CD14-positive monocyte (primary cell): Measurements from ENCODE around the gene ZNF76. TPM values are rescaled to one million over a fixed set of nuclear protein-coding genes. Genes with fewer than 3 reads are reported as not detected.
A peak's percentile ranks its signal among the peaks of the same experiment; 100 is the strongest.

Experiments used
- DNase-seq, 3 donors: peaks; one replicate each; pipeline ENCODE4 v3.0.0-alpha.2; 2011 to 2022
- H2AFZ ChIP-seq: 2 replicates; pipeline ENCODE4 v1.6.0; 2012; ENCODE audit warnings: mild to moderate bottlenecking, low read depth, low read length, inconsistent platforms; ENCODE audit not compliant: insufficient read depth, poor library complexity, severe bottlenecking
- H3K27ac ChIP-seq, 2 donors: 1 replicate in 1 of 2; 2 replicates in 1 of 2; pipeline ENCODE4 v1.5.1; 2012 to 2013; ENCODE audit warnings: low read length in 2 of 2, control low read depth in 1 of 2, inconsistent platforms in 1 of 2, low read depth in 1 of 2, mild to moderate bottlenecking in 1 of 2
- H3K27me3 ChIP-seq, 2 donors: one replicate each; pipeline versions ENCODE4 v1.6.0 to v1.6.1; 2011 to 2013; ENCODE audit warnings: low read length in 2 of 2; ENCODE audit not compliant: control insufficient read depth in 2 of 2, insufficient read depth in 2 of 2
- H3K36me3 ChIP-seq, 2 donors: replicated peaks in 1 of 2; 1 replicate in 1 of 2; 2 replicates in 1 of 2; pipeline versions ENCODE4 v1.5.1 to v1.6.1; 2012 to 2013; ENCODE audit warnings: low read length in 2 of 2, control low read depth in 1 of 2, inconsistent platforms in 1 of 2, mild to moderate bottlenecking in 1 of 2; ENCODE audit not compliant: insufficient read depth in 2 of 2, control insufficient read depth in 1 of 2
- H3K4me1 ChIP-seq, 2 donors: 1 replicate in 1 of 2; 2 replicates in 1 of 2; pipeline versions ENCODE4 v1.5.1 to v1.6.1; 2012 to 2013; ENCODE audit warnings: low read length in 2 of 2, control low read depth in 1 of 2, inconsistent platforms in 1 of 2, mild to moderate bottlenecking in 1 of 2, moderate library complexity in 1 of 2; ENCODE audit not compliant: insufficient read depth in 2 of 2, control insufficient read depth in 1 of 2
- H3K4me2 ChIP-seq: replicated peaks from 2 replicates; pipeline ENCODE3; 2012; ENCODE audit warnings: low read length, moderate library complexity, mild to moderate bottlenecking; ENCODE audit not compliant: poor library complexity, severe bottlenecking; ENCODE audit errors: extremely low read depth
- H3K4me3 ChIP-seq, 3 experiments: fragments of 200-600 bp in 1 of 3; sonication (generic) in 1 of 3; replicated peaks in 1 of 3; 1 replicate in 2 of 3; 2 replicates in 1 of 3; pipeline ENCODE4 v1.5.1; 2011 to 2013; ENCODE audit warnings: low read length in 3 of 3, mild to moderate bottlenecking in 3 of 3, control low read depth in 2 of 3, low read depth in 2 of 3, inconsistent platforms in 1 of 3, moderate library complexity in 1 of 3
- H3K79me2 ChIP-seq: 2 replicates; pipeline ENCODE4 v1.6.0; 2012; ENCODE audit warnings: mild to moderate bottlenecking, control low read depth, inconsistent platforms, low read length, moderate library complexity; ENCODE audit not compliant: insufficient read depth
- H3K9ac ChIP-seq: 2 replicates; pipeline ENCODE4 v1.6.0; 2017; ENCODE audit warnings: low read length, mild to moderate bottlenecking; ENCODE audit not compliant: insufficient read depth, poor library complexity, severe bottlenecking
- H3K9me3 ChIP-seq, 2 donors: replicated peaks in 1 of 2; 1 replicate in 1 of 2; 2 replicates in 1 of 2; pipeline versions ENCODE4 v1.5.1 to v1.6.1; 2012 to 2013; ENCODE audit warnings: low read length in 2 of 2, control low read depth in 1 of 2; ENCODE audit not compliant: control insufficient read depth in 1 of 2, insufficient read depth in 1 of 2
- H4K20me1 ChIP-seq: 2 replicates; pipeline ENCODE4 v1.6.0; 2012; ENCODE audit warnings: mild to moderate bottlenecking, low read length, control low read depth, moderate library complexity; ENCODE audit not compliant: insufficient read depth
- H3K27ac Mint-ChIP-seq, 7 donors: one replicate each; pipeline ENCODE4 v1.8.0; 2020; ENCODE audit warnings: mild to moderate bottlenecking in 7 of 7, mixed read lengths in 7 of 7, moderate library complexity in 6 of 7, inconsistent platforms in 2 of 7
- H3K27me3 Mint-ChIP-seq, 3 donors: one replicate each; pipeline ENCODE4 v1.8.0; 2021 to 2022; ENCODE audit warnings: low read depth in 3 of 3, mild to moderate bottlenecking in 3 of 3, mixed read lengths in 3 of 3, moderate library complexity in 3 of 3, inconsistent platforms in 1 of 3
- H3K36me3 Mint-ChIP-seq, 2 donors: one replicate each; pipeline ENCODE4 v1.8.0; 2020; ENCODE audit warnings: mixed read lengths in 2 of 2, inconsistent platforms in 1 of 2, mild to moderate bottlenecking in 1 of 2
- H3K4me1 Mint-ChIP-seq: one replicate; pipeline ENCODE4 v1.8.0; 2020; ENCODE audit warnings: mild to moderate bottlenecking, mixed read lengths
- H3K4me3 Mint-ChIP-seq, 2 donors: one replicate each; pipeline ENCODE4 v1.8.0; 2020; ENCODE audit warnings: mild to moderate bottlenecking in 2 of 2, mixed read lengths in 2 of 2, moderate library complexity in 1 of 2
- H3K9me3 Mint-ChIP-seq, 7 donors: one replicate each; pipeline ENCODE4 v1.8.0; 2020 to 2022; ENCODE audit warnings: mixed read lengths in 7 of 7, mild to moderate bottlenecking in 6 of 7, moderate library complexity in 6 of 7, inconsistent platforms in 2 of 7
- CTCF ChIP-seq: fragments of 200-600 bp; IDR thresholded peaks from one replicate; pipeline ENCODE4 v1.8.0; 2022; ENCODE audit warnings: antibody characterized with exemption, mild to moderate bottlenecking
- WGBS: methylation state at CpG from one replicate; pipeline ENCODE4 v1.1.5; 2013; ENCODE audit warnings: missing lambda C conversion rate; ENCODE audit not compliant: insufficient coverage; 5-methylcytosine and 5-hydroxymethylcytosine counted together
- intact Hi-C, 2 donors: fragments of 100-400 bp; cut with micrococcal nuclease; formaldehyde crosslinking; loops; one replicate each; pipeline versions ENCODE4 v1.15.0 to v1.15.1; 2023
- polyA plus RNA-seq, 3 donors: library from polyadenylated mRNA; depleted of rRNA in 1 of 3; unstranded in 2 of 3; stranded (reverse) in 1 of 3; fragments of 300-500 nt in 2 of 3; fragments of >200 nt in 1 of 3; fragmentation: Illumina TruSeq in 2 of 3; gene quantifications; 1 replicate in 2 of 3; 2 replicates in 1 of 3; pipeline ENCODE4 v1.2.3, GENCODE V29; 2012 to 2021

ZNF76 gene
- polyA plus RNA-seq, 3 donors: 6.8 to 49.7 (median 9.6) TPM

- peak; percentile 78 to 88 (median 88) for DNase-seq
- peaks cover 90% of the 10 kb centered on the region for H3K79me2 ChIP-seq
- H3K27me3 Mint-ChIP-seq: peaks cover 0 to 4% (median 2%) of the 10 kb centered on the region in 3 donors
Measured at GRCh38 chr6:35302604-35303241, 43.2 kb downstream of the ZNF76 start.

GRCh38 chr6:35304299-35304698 lies 44.8 kb downstream of the ZNF76 start:
- H3K36me3 Mint-ChIP-seq: peaks cover 32 to 58% of the 10 kb centered on the region in 2 donors

More at GRCh38 chr6:35302604-35303241, 43.2 kb downstream of the ZNF76 start:
- WGBS: 0% methylated on average over 2 of the region's 6 CpGs
- no peaks in the 10 kb centered on the region for H3K27me3 ChIP-seq
- no peaks in the 10 kb centered on the region for H3K9me3 ChIP-seq
- peaks cover 23 to 49% of the 10 kb centered on the region in 2 donors for H3K36me3 Mint-ChIP-seq
- H3K4me2 ChIP-seq: peak overlapping the region; percentile 71
- H2AFZ ChIP-seq: peak overlapping the region; percentile 43
- peaks cover 7 to 24% of the 10 kb centered on the region in 2 donors for H3K36me3 ChIP-seq
- intact Hi-C loops: no loop called here
- H3K4me1 ChIP-seq: peaks cover 65 to 66% of the 10 kb centered on the region in 2 donors
- peak overlapping the region; percentile 59 for H3K9ac ChIP-seq
- H3K9me3 Mint-ChIP-seq: no peaks in the 10 kb centered on the region
- peak overlapping the region in 2 of 3 experiments; percentile 15 to 63 for H3K4me3 ChIP-seq
- H3K4me1 Mint-ChIP-seq: peaks cover 62% of the 10 kb centered on the region
- peaks cover 14% of the 10 kb centered on the region for H4K20me1 ChIP-seq
- no peak for TF ChIP-seq CTCF
- H3K4me3 Mint-ChIP-seq: peak overlapping the region; percentile 63 to 84
- peak overlapping the region; percentile 93 to 97 (median 96) for H3K27ac Mint-ChIP-seq
- H3K27ac ChIP-seq: peak overlapping the region; percentile 60 to 94

More at GRCh38 chr6:35304299-35304698, 44.8 kb downstream of the ZNF76 start:
- H3K27me3 Mint-ChIP-seq: peaks cover 0 to 2% (median 2%) of the 10 kb centered on the region in 3 donors
- peak overlapping the region in 6 of 7 donors; percentile 9 to 97 (median 94) for H3K27ac Mint-ChIP-seq
- H2AFZ ChIP-seq: no peak overlapping the region
- peaks cover 55% of the 10 kb centered on the region for H3K4me1 Mint-ChIP-seq
- peak overlapping the region; percentile 60 to 94 for H3K27ac ChIP-seq
- H3K9me3 ChIP-seq: no peaks in the 10 kb centered on the region
- no peaks in the 10 kb centered on the region for H3K27me3 ChIP-seq
- H3K4me3 Mint-ChIP-seq: no peak overlapping the region
- no peak overlapping the region for H3K4me3 ChIP-seq
- no peak for TF ChIP-seq CTCF
- H3K36me3 ChIP-seq: peaks cover 10 to 35% of the 10 kb centered on the region in 2 donors
- intact Hi-C loops: no loop called here
- H3K4me2 ChIP-seq: no peak overlapping the region
- peaks cover 85% of the 10 kb centered on the region for H3K79me2 ChIP-seq
- peaks cover 22% of the 10 kb centered on the region for H4K20me1 ChIP-seq
- H3K9me3 Mint-ChIP-seq: no peaks in the 10 kb centered on the region
- no peak overlapping the region for H3K9ac ChIP-seq
- 60% methylated on average over 1 of the region's 1 CpG for WGBS
- H3K4me1 ChIP-seq: peaks cover 49 to 50% of the 10 kb centered on the region in 2 donors
- no peak for DNase-seq
